Tracheal epithelial cell (primary cell): Measurements from ENCODE around the gene PCF11. TPM values are rescaled to one million over a fixed set of nuclear protein-coding genes. Genes with fewer than 3 reads are reported as not detected.

Experiments
- total RNA-seq: library from RNA; depleted of rRNA; stranded (reverse); fragments of >200 nt; gene quantifications from 2 replicates; pipeline ENCODE4 v1.2.1, GENCODE V29; 2014

The PCF11 gene, protein sequence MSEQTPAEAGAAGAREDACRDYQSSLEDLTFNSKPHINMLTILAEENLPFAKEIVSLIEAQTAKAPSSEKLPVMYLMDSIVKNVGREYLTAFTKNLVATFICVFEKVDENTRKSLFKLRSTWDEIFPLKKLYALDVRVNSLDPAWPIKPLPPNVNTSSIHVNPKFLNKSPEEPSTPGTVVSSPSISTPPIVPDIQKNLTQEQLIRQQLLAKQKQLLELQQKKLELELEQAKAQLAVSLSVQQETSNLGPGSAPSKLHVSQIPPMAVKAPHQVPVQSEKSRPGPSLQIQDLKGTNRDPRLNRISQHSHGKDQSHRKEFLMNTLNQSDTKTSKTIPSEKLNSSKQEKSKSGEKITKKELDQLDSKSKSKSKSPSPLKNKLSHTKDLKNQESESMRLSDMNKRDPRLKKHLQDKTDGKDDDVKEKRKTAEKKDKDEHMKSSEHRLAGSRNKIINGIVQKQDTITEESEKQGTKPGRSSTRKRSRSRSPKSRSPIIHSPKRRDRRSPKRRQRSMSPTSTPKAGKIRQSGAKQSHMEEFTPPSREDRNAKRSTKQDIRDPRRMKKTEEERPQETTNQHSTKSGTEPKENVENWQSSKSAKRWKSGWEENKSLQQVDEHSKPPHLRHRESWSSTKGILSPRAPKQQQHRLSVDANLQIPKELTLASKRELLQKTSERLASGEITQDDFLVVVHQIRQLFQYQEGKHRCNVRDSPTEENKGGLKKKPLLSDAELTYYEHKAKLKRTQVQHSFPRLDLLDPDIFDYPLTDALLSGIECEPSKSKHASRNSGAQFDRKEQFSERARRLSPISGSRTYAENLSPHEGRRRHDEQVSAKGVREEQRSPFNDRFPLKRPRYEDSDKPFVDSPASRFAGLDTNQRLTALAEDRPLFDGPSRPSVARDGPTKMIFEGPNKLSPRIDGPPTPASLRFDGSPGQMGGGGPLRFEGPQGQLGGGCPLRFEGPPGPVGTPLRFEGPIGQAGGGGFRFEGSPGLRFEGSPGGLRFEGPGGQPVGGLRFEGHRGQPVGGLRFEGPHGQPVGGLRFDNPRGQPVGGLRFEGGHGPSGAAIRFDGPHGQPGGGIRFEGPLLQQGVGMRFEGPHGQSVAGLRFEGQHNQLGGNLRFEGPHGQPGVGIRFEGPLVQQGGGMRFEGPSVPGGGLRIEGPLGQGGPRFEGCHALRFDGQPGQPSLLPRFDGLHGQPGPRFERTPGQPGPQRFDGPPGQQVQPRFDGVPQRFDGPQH (N-terminal part only)
- total RNA-seq, result 22.2 and 28.1 TPM in 2 replicates

GRCh38 chr11:83156996-83157593 lies at the start of gene PCF11:
PCF11 (plus strand) TSS chr11:83157131; CDS start chr11:83157440, 309 bp downstream.

GRCh38 chr11:83193315-83194280 lies 36.7 kb downstream of the PCF11 start, which contains the start of gene ANKRD42:
ANKRD42 (plus strand) TSS chr11:83193712; CDS start chr11:83194671, 959 bp downstream.

Other genes starting within 250 kb of the PCF11 start
- gene RAB30, start 85.2 kb upstream of the PCF11 start, total RNA-seq, result 2.9 and 4.7 TPM in 2 replicates
- gene ANKRD42, start 36.6 kb downstream of the PCF11 start, total RNA-seq, result 3.4 TPM in 2 replicates
- gene CCDC90B, start 129.2 kb downstream of the PCF11 start, total RNA-seq, result 44.8 and 47.3 TPM in 2 replicates